HCT116 (cell line): ENCODE results near the gene LGALS12. TPM values are rescaled to one million over a fixed set of nuclear protein-coding genes. Genes with fewer than 3 reads are reported as not detected.

Source experiments
- ATAC-seq: fragments of 200-7000 bp; cut with Tn5 transposase; 2 replicates; pipeline ENCODE4 v1.9.1; 2020; ENCODE audit warnings: mild to moderate bottlenecking, moderate library complexity
- BruUV-seq: library from RNA; stranded (reverse); fragments of 400-500 nt; replicated peaks from 2 replicates; lab custom pipeline; 2021; lab: Mats Ljungman, UMichigan
- CTCF ChIA-PET: fragments of 300-600 bp; sonication (Branson Sonifier 250); formaldehyde crosslinking; loops from one replicate; lab custom pipeline; 2021; ENCODE audit warnings: antibody characterized with exemption; lab: Charles Lee
- POLR2A ChIA-PET: fragments of 300-600, 350-600 bp; sonication (Branson Sonifier 250); formaldehyde crosslinking; loops from one replicate; lab custom pipeline; 2021; ENCODE audit warnings: antibody characterized with exemption; lab: Charles Lee
- RAD21 ChIA-PET, 2 experiments: fragments of 300-600 bp; sonication (Branson Sonifier 250); formaldehyde crosslinking; loops; one replicate each; lab custom pipeline; 2023; ENCODE audit warnings: low total read pairs in 2 of 2; ENCODE audit not compliant: uncharacterized antibody in 2 of 2, unreplicated experiment in 2 of 2, low non-redundant PET in 1 of 2; lab: Charles Lee
- DNase-seq: peaks from one replicate; pipeline ENCODE4 v3.0.0-alpha.2; 2010; ENCODE audit warnings: low read depth, low spot score
- H2AFZ ChIP-seq: fragments of 200-600 bp; shearing (Covaris generic), sonication (generic); 2 replicates; pipeline ENCODE4 v1.6.1; 2017; ENCODE audit warnings: low read depth, mixed run types, mixed read lengths, antibody characterized with exemption, low read length; ENCODE audit not compliant: poor library complexity, severe bottlenecking
- H3K27ac ChIP-seq: 2 replicates; pipeline ENCODE4 v1.5.1; 2012; ENCODE audit warnings: low read depth, low read length
- H3K27me3 ChIP-seq: fragments of 200-600 bp; sonication (generic); 2 replicates; pipeline ENCODE4 v1.6.1; 2016; ENCODE audit warnings: mixed run types, low read length, mixed read lengths; ENCODE audit not compliant: insufficient read depth
- H3K36me3 ChIP-seq, 2 experiments: fragments of 200-500 bp in 1 of 2; fragments of 200-600 bp in 1 of 2; sonication (Bioruptor generic) in 1 of 2; sonication (generic) in 1 of 2; 2 replicates each; pipeline versions ENCODE4 v1.5.1 to v1.6.1; 2014 to 2016; ENCODE audit warnings: low read length in 2 of 2, inconsistent platforms in 1 of 2, mixed read lengths in 1 of 2, mixed run types in 1 of 2; ENCODE audit not compliant: insufficient read depth in 2 of 2, control insufficient read depth in 1 of 2
- H3K4me1 ChIP-seq, 2 experiments: fragments of 200-600 bp in 1 of 2; sonication (generic) in 1 of 2; 2 replicates each; pipeline versions ENCODE4 v1.5.1 to v1.6.1; 2012 to 2017; ENCODE audit warnings: low read length in 2 of 2, inconsistent platforms in 1 of 2, mild to moderate bottlenecking in 1 of 2, mixed read lengths in 1 of 2, mixed run types in 1 of 2, moderate library complexity in 1 of 2; ENCODE audit not compliant: insufficient read depth in 2 of 2, control insufficient read depth in 1 of 2
- H3K4me2 ChIP-seq: fragments of 200-600 bp; sonication (generic); 2 replicates; pipeline ENCODE4 v1.6.1; 2017; ENCODE audit warnings: mixed run types, low read length, mixed read lengths
- H3K4me3 ChIP-seq, 2 experiments: fragments of 200-600 bp in 1 of 2; sonication (generic) in 1 of 2; replicated peaks in 1 of 2; 2 replicates each; pipeline ENCODE4 v1.5.1; 2011 to 2016; ENCODE audit warnings: low read length in 2 of 2, control low read depth in 1 of 2, low read depth in 1 of 2, mild to moderate bottlenecking in 1 of 2, mixed read lengths in 1 of 2, mixed run types in 1 of 2
- H3K79me2 ChIP-seq: fragments of 200-600 bp; sonication (generic); 2 replicates; pipeline ENCODE4 v1.6.1; 2017; ENCODE audit warnings: mild to moderate bottlenecking, mixed run types, low read length, moderate library complexity, mixed read lengths; ENCODE audit not compliant: insufficient read depth
- H3K9ac ChIP-seq: fragments of 200-600 bp; sonication (generic); 2 replicates; pipeline ENCODE4 v1.6.1; 2016; ENCODE audit warnings: low read length, mixed read lengths
- H3K9me2 ChIP-seq: fragments of 200-600 bp; sonication (generic), shearing (Covaris generic); 2 replicates; pipeline ENCODE4 v1.6.1; 2017; ENCODE audit warnings: mixed run types, mild to moderate bottlenecking, moderate library complexity; ENCODE audit not compliant: insufficient read depth
- H3K9me3 ChIP-seq, 2 experiments: fragments of 200-500 bp in 1 of 2; fragments of 200-600 bp in 1 of 2; sonication (Bioruptor generic) in 1 of 2; sonication (generic) in 1 of 2; 2 replicates each; pipeline ENCODE4 v1.6.1; 2014 to 2017; ENCODE audit warnings: low read length in 2 of 2, mixed read lengths in 2 of 2, inconsistent platforms in 1 of 2, low read depth in 1 of 2, mild to moderate bottlenecking in 1 of 2, mixed run types in 1 of 2, moderate library complexity in 1 of 2; ENCODE audit not compliant: control insufficient read depth in 1 of 2, insufficient read depth in 1 of 2
- H4K20me1 ChIP-seq: fragments of 200-600 bp; sonication (generic), shearing (Covaris generic); 2 replicates; pipeline ENCODE4 v1.6.1; 2017; ENCODE audit warnings: mixed run types, mild to moderate bottlenecking, moderate library complexity; ENCODE audit not compliant: insufficient read depth
- ATF3 ChIP-seq: IDR thresholded peaks from 2 replicates; pipeline ENCODE4 v1.6.1; 2012
- CEBPB ChIP-seq: IDR thresholded peaks from 2 replicates; pipeline ENCODE4 v1.6.1; 2012; ENCODE audit warnings: low read depth
- CTCF ChIP-seq, 3 experiments: fragments of 200-600 bp in 1 of 3; sonication (generic) in 1 of 3; IDR thresholded peaks in 2 of 3; conservative IDR thresholded peaks in 1 of 3; 2 replicates each; pipeline ENCODE4 v1.5.1; 2012 to 2017; ENCODE audit warnings: low read depth in 2 of 3, low read length in 2 of 3, antibody characterized with exemption in 1 of 3, borderline replicate concordance in 1 of 3, control low read depth in 1 of 3, mild to moderate bottlenecking in 1 of 3, mixed read lengths in 1 of 3, mixed run types in 1 of 3, moderate library complexity in 1 of 3; ENCODE audit not compliant: insufficient read depth in 1 of 3
- EGR1 ChIP-seq: IDR thresholded peaks from 2 replicates; pipeline ENCODE4 v1.6.1; 2012; ENCODE audit warnings: low read depth
- ELF1 ChIP-seq: IDR thresholded peaks from 2 replicates; pipeline ENCODE4 v1.6.1; 2012; ENCODE audit warnings: low read depth, borderline replicate concordance
- EZH2 ChIP-seq: fragments of 200-600 bp; sonication (generic); IDR thresholded peaks from 2 replicates; pipeline ENCODE4 v1.6.1; 2017; ENCODE audit warnings: antibody characterized with exemption, mixed run types
- JUND ChIP-seq: IDR thresholded peaks from 2 replicates; pipeline ENCODE4 v1.6.1; 2012
- MAX ChIP-seq: IDR thresholded peaks from 2 replicates; pipeline ENCODE4 v1.6.1; 2012
- POLR2A ChIP-seq: IDR thresholded peaks from 2 replicates; pipeline ENCODE4 v1.7.0; 2011; ENCODE audit warnings: borderline replicate concordance; ENCODE audit not compliant: insufficient read depth, insufficient read length; ENCODE audit errors: extremely low read depth
- POLR2AphosphoS5 ChIP-seq: IDR thresholded peaks from 2 replicates; pipeline ENCODE4 v1.6.1; 2011; ENCODE audit warnings: mild to moderate bottlenecking, low read depth, low read length, moderate library complexity
- RAD21 ChIP-seq: IDR thresholded peaks from 2 replicates; pipeline ENCODE4 v1.6.1; 2012; ENCODE audit warnings: low read depth, mild to moderate bottlenecking
- SP1 ChIP-seq: IDR thresholded peaks from 2 replicates; pipeline ENCODE4 v1.6.1; 2012; ENCODE audit warnings: low read depth
- TCF7L2 ChIP-seq: IDR thresholded peaks from 2 replicates; pipeline ENCODE4 v1.7.0; 2011; ENCODE audit warnings: borderline replicate concordance, inconsistent platforms; ENCODE audit not compliant: insufficient read depth, insufficient read length; ENCODE audit errors: extremely low read depth
- YY1 ChIP-seq: IDR thresholded peaks from 2 replicates; pipeline ENCODE4 v1.6.1; 2011; ENCODE audit warnings: low read length, low read depth, moderate library complexity, mild to moderate bottlenecking; ENCODE audit not compliant: insufficient replicate concordance; ENCODE audit errors: extremely low read depth
- ZBTB33 ChIP-seq: IDR thresholded peaks from 2 replicates; pipeline ENCODE4 v1.6.1; 2011; ENCODE audit warnings: mild to moderate bottlenecking, low read length, moderate library complexity; ENCODE audit not compliant: insufficient replicate concordance; ENCODE audit errors: extremely low read depth
- ZNF274 ChIP-seq: fragments of 200-500 bp; sonication (Bioruptor generic); IDR thresholded peaks from 2 replicates; pipeline ENCODE4 v1.6.1; 2014; ENCODE audit warnings: mild to moderate bottlenecking, low read depth, low read length, inconsistent platforms
- intact Hi-C: fragments of 100-400 bp; cut with micrococcal nuclease; formaldehyde crosslinking; loops from 2 replicates; pipeline ENCODE4 v1.10.0; 2022
- total RNA-seq: library from RNA; stranded (reverse); gene quantifications from one replicate; pipeline ENCODE4 v1.2.1, GENCODE V29; 2021; ENCODE audit not compliant: unreplicated experiment

Gene LGALS12
- total RNA-seq, 1 experiment from 2014 or later, result not detected

- TF ChIP-seq MAX, result no peak
- no peak for TF ChIP-seq CTCF (IDR thresholded peaks at IDR 0.05 in 2 of 3, conservative IDR thresholded peaks at IDR 0.05 in 1 of 3; ENCODE audit: borderline replicate concordance in 1 of 3, insufficient read depth in 1 of 3, low read depth in 2 of 3, low read length in 2 of 3)
- no peak for TF ChIP-seq CEBPB
- TF ChIP-seq EGR1, result no peak
- no peak for TF ChIP-seq ATF3
- TF ChIP-seq YY1, result no peak
- TF ChIP-seq SP1, result no peak
These were observed 5.3 kb downstream of the LGALS12 start (continued) for GRCh38 chr11:63511048-63511748.

- Histone ChIP-seq H3K4me3 (no peak overlapping the region), H2AFZ (no peak overlapping the region), H3K36me3 (no peaks in the 10 kb centered on the region), H3K9me3 (no peaks in the 10 kb centered on the region), H3K79me2 (no peaks in the 10 kb centered on the region), H3K27ac (no peak overlapping the region), H3K9me2 (no peaks in the 10 kb centered on the region), H3K9ac (no peak overlapping the region), H4K20me1 (no peaks in the 10 kb centered on the region), H3K4me1 (no peaks in the 10 kb centered on the region), H3K27me3 (no peaks in the 10 kb centered on the region), H3K4me2 (no peak overlapping the region)
- ATAC-seq (no peak), DNase-seq (no peak)
- POLR2A ChIA-PET, result no interaction called here
- intact Hi-C loops, result no loop called here
- RAD21 ChIA-PET, result no interaction called here
- no TSS peak for BruUV-seq
- CTCF ChIA-PET, result interaction anchor here (2.5 kb wide), 1 partner anchor 34 kb away, joined by 7 read pairs; no protein-coding TSS in a partner anchor
- TF ChIP-seq YY1 (no peak), JUND (no peak), RAD21 (no peak), ATF3 (no peak), ZNF274 (no peak), TCF7L2 (no peak), MAX (no peak), POLR2A (no peak), POLR2AphosphoS5 (no peak), ELF1 (no peak), EZH2 (no peak), CTCF (IDR thresholded peaks at IDR 0.05 in 2 of 3, conservative IDR thresholded peaks at IDR 0.05 in 1 of 3; ENCODE audit: borderline replicate concordance in 1 of 3, insufficient read depth in 1 of 3, low read depth in 2 of 3, low read length in 2 of 3) (no peak), ZBTB33 (no peak)
These were observed 6.9 kb downstream of the LGALS12 start for GRCh38 chr11:63512816-63513215.
